HG03442 (cell line): ENCODE data around the gene OR4Q2.
"Not testable (repeated sequence)": the region's sequence is repeated elsewhere in the genome, so short reads cannot be mapped to it uniquely, and the experiment has no call there.

ENCODE experiments used
- ATAC-seq: cut with Tn5 transposase; IDR thresholded peaks from one replicate; pipeline ENCODE4 v1.9.1; 2021; ENCODE audit warnings: mild to moderate bottlenecking, moderate library complexity; ENCODE audit not compliant: unreplicated experiment

The OR4Q2 gene

DNA sequence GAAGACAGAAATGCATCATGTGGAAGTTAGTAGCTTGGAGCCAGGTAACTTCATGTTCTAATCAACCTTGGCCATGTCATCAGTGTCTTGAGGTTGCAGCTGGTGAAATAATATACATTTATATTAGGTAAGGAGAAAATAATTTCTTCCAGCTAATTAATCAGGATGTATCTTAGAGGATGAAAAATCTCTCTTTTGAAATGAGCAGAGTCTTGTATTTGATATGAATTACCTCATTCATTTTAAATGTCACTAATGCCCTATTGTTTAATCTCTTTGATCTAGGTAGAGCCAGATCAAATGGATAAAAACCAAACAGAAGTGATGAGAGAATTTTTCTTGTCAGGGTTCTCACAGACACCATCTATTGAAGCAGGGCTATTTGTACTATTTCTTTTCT, at the start of gene OR4Q2:
Gene OR4Q2 (plus strand): TSS at position 301 of the 400 bp plus-strand sequence.
- no peak for ATAC-seq

DNA sequence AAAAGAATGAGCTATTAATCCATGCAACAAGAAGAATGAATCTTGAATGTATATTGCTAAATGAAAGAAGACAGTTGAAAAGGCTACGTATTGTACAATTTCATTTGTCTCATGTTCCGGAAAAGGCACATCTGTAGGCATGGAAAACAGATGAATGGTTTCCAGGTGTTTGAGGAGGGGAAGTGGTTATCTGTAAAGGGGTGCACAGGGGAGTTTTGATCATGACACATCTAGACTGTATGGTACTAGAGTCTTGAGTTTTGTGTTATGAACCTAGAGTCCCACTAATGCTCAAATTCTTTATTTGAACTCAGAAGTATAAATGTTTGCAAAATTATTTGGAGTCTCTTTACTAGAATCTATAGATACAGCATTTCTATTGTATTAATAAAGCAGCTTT, 32.2 kb upstream of the OR4Q2 start:
- ATAC-seq: not testable (repeated sequence)

DNA sequence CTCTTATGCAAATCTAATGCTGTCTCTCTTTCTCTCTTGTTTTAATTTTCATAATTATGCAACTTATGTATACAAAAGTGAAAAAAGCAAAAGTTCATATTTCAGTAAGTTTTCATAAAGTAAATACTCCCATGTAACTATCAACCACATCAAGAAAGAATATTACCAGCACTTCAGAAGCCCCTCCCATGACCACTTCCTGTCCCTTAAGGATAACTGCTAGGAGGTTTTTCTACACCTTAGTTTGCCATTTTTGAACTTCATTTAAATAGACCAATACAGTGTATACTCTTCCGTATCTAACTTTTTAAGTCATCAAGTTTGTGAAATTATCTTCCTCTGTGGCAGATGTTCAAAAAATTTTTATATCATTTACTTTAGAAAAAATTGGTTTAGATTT, 27.1 kb upstream of the OR4Q2 start:
- ATAC-seq: no peak

DNA sequence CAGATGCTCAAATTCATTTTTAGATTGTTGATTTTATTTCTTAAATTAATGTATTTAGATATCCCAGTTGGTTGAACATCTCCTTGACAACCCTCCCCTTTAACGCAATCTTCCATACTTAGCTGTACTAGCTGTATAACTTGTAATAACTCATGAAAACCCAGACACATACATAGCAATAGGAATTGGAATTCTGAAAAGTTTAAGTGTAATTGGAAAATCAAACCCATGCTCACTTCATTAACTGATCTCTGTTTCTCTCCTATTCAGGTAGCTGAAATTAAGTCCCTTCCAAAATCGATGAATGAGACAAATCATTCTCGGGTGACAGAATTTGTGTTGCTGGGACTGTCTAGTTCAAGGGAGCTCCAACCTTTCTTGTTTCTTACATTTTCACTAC, 26.7 kb upstream of the OR4Q2 start, which contains the start of gene OR4K15:
Gene OR4K15 (plus strand): TSS at position 301 of the 400 bp plus-strand sequence. CDS start 0 bp downstream, at position 301.
- ATAC-seq: no peak

DNA sequence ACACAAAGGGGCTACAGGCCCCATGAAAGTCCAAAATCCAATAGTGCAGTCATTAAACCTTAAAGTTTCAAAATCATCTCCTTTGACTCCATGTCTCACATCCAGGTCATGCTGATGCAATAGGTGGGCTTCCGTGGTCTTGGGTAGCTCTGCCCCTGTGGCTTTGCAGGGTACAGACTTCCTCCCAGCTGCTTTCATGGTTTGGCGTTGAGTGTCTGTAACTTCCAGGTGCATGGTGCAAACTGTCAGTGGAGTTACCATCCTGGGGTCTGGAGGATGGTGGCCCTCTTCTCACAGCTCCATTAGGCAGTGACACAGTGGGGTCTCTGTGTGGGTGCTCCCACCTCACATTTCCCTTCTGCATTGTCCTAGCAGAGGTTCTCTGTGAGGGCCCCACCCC, 8.5 kb upstream of the OR4Q2 start:
- no peak for ATAC-seq

DNA sequence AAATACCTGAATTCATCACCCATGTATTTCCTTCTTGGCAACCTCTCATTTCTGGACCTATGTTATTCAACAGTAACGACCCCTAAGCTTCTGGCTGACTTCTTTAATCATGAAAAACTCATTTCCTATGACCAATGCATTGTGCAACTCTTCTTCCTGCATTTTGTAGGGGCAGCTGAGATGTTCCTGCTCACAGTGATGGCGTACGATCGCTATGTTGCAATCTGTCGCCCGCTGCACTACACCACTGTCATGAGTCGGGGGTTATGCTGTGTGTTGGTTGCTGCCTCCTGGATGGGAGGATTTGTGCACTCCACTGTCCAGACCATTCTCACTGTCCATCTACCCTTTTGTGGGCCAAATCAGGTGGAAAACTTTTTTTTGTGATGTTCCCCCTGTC, 356 bp downstream of the OR4Q2 start:
- ATAC-seq: no peak

DNA sequence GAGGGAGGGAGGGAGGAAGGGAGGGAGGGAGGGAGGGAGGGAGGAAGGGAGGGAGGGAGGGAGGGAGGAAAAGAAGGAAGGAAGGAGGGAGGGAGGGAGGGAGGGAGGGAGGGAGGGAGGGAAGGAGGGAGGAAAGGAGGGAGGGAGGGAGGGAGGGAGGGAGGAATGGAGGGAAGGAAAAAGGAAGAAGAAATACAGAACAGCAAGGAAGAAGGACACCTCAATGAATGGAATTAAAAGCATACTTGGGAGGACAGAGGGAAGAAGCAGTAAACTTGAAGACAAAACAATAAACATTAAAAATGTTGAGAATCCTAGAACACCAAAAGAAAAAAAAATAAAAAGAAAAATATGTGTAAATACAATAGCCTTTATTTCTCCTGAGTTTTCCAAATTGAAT, 6.2 kb downstream of the OR4Q2 start:
- ATAC-seq: no peak

DNA sequence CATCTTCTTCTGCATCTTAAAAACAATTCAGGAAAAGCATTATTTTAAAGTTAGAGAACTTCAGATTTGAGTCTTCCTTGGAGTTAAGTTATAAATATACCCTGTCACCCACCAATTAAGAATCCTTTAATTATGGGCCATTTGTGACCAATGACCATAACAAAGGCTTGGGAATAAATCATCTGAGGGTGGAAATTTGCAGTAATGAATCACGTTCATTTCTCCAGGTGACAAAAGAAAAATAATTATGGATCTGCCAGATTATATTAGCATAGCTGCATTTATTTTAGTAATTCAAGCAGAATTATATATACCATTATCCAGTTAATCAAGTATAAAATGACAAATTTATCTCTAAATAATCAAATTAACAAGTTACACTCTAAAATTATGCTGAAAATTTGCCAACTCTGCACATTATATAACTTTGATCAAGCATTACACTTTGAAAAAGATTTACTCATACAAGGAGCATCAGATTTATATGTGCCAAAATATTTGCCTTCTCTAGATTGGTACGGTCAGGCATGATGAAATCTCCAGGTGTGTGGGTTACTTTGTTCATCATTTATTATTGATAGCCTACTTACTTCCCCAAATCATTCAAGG, 17.4 kb downstream of the OR4Q2 start, which contains the start of gene OR4K14:
Gene OR4K14 (minus strand): TSS at position 51 of the 609 bp plus-strand sequence. CDS start 4,114 bp downstream, outside the sequence.
- ATAC-seq: no peak

DNA sequence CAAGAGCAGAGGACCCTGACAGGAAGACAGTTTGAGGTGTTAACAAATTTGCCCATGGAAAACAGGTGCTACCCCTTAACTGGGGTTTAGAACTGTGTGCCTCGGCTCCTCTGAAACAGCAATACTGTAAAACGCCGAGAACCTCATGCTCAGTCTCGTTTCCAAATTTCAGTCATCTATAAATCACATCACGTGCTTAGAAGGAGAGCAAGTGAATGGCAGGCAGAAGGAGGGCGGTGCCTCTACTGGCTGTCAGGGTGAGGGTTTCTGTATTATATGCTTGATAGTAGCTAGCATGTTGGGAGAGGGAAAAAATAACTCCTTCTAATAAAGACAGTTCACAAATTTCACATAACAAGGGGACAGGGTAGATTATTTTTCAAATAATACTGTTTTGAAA, 29.1 kb downstream of the OR4Q2 start:
- ATAC-seq: no peak

DNA sequence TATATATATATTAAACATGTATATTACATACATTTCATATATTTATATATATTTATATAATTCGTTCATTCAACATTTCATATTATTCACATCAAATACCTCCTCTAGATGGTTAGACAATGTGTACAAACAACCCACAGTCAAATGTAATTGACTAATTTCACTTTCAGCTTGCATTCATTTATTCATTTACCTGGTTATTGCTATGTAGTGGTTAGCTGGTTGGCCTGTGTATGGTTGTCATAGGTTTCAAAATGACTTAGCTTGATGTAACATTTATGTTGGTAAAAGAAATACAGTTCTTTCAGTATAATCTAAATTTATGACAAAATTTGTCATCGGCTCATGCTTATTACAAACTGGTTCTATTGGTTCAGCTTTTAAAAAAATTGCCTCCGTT, 33.5 kb downstream of the OR4Q2 start:
- ATAC-seq: no peak

DNA sequence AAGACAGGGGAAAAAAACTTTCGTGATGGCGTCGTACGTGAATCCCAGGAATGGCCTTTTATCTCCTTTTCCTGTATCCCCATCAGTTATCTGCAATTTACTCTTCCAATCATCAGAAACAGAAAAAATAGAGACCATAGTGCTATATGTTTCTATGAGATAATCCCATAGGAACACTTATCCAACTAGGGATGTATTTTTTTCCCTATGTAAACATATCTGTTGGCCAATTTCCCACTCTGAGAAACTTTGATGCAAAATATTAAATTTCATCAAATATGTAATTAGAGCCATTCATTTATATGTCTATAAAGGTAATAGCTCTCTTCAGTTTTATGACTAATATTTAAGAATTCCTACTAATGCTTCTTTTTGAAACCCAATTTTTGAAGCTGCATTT, 34.0 kb downstream of the OR4Q2 start, which contains the start of gene OR4K13:
Gene OR4K13 (minus strand): TSS at position 101 of the 400 bp plus-strand sequence. CDS start 1,280 bp downstream, outside the sequence.
- ATAC-seq: no peak

DNA sequence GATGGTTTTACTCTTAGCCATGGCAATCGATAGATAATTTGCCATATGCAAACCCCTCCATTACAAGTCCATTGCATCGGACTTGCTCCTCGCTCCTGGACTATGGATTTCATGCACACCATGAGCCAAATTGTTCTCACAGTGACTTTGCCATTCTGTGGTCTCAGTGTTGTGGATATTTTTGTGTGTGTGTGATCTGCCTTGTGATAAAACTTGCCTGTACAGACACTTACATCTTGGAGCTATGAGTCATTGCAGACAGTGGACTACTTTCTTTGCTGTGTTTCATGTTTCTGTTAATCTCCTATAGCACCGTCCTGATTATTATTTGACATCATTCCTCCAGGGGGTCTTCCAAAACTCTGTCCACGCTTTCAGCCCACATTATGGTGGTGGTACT, 42.3 kb downstream of the OR4Q2 start:
- no peak for ATAC-seq

DNA sequence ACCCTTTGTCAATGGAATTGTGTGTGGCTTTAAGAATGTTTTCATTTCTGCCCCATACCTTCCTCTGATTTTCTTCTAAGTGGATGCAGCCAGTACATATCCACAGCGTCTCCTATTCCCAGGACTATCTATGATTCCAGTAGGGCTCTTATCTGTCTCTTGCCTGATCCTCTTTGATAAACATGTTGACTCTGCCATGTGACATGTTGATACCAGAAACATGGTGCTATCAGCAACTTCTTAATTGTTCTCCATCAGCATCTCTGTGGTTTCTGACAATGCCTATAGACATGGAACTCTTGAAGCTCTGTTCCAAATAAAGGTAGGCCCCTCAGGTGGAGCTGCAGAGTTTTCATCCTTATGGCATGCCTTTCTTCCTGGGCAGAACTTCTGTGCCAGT, 46.2 kb downstream of the OR4Q2 start:
- no peak for ATAC-seq
